K562 (cell line): ENCODE results near the gene ZSWIM7. TPM values are rescaled to one million over a fixed set of nuclear protein-coding genes. Genes with fewer than 3 reads are reported as not detected.
A peak's percentile ranks its signal among the peaks of the same experiment; 100 is the strongest.

Experiments
- CBFA2T3 ChIP-seq: fragments of 450-650 bp; IDR thresholded peaks from 2 replicates; pipeline ENCODE4 v1.6.1; 2017
- CLOCK ChIP-seq: fragments of 250-450 bp; sonication (Bioruptor Pico); IDR thresholded peaks from 2 replicates; pipeline ENCODE4 v1.4.0; 2020; ENCODE audit warnings: mild to moderate bottlenecking, moderate library complexity, borderline replicate concordance
- EGR1 ChIP-seq: fragments of 450-650 bp; conservative IDR thresholded peaks from 2 replicates; pipeline ENCODE4 v1.6.1; 2017; ENCODE audit warnings: mild to moderate bottlenecking
- HDAC6 ChIP-seq: IDR thresholded peaks from 2 replicates; pipeline ENCODE4 v1.6.1; 2012; ENCODE audit warnings: low read depth, mild to moderate bottlenecking, control low read depth, inconsistent platforms, low read length, moderate library complexity
- HMGN3 ChIP-seq: IDR thresholded peaks from 2 replicates; pipeline ENCODE4 v1.6.1; 2011; ENCODE audit warnings: borderline replicate concordance, low read depth, mild to moderate bottlenecking, mixed read lengths, low read length; ENCODE audit not compliant: insufficient read length; ENCODE audit errors: extremely low read depth
- KAT8 ChIP-seq: fragments of 450-650 bp; IDR thresholded peaks from 2 replicates; pipeline ENCODE4 v1.6.1; 2016; ENCODE audit warnings: low read depth, mild to moderate bottlenecking
- KLF1 ChIP-seq: fragments of 450-650 bp; IDR thresholded peaks from 2 replicates; pipeline ENCODE4 v1.6.1; 2016; ENCODE audit warnings: missing genetic modification characterization, missing compliant biosample characterization
- NELFE ChIP-seq: IDR thresholded peaks from 2 replicates; pipeline ENCODE4 v1.6.1; 2011; ENCODE audit warnings: mild to moderate bottlenecking; ENCODE audit not compliant: insufficient read depth, insufficient read length
- NR3C1 ChIP-seq: sonication (generic); formaldehyde crosslinking; IDR thresholded peaks from 2 replicates; pipeline ENCODE4 v1.8.1; 2022; ENCODE audit warnings: missing genetic modification reagents
- PHF8 ChIP-seq: fragments of 200-600 bp; sonication (generic); IDR thresholded peaks from 2 replicates; pipeline ENCODE4 v1.6.1; 2012; ENCODE audit warnings: mixed run types, mild to moderate bottlenecking, inconsistent platforms, low read length, moderate library complexity, borderline replicate concordance
- POLR2A ChIP-seq: fragments of 450-650 bp; conservative IDR thresholded peaks from 2 replicates; pipeline ENCODE4 v1.6.1; 2016
- RBFOX2 ChIP-seq: fragments of 200-400 bp; formaldehyde crosslinking; IDR thresholded peaks from 2 replicates; pipeline ENCODE4 v1.6.1; 2017; ENCODE audit warnings: low read depth, mild to moderate bottlenecking, low read length, moderate library complexity
- SRSF9 ChIP-seq: fragments of 200-400 bp; formaldehyde crosslinking; IDR thresholded peaks from 2 replicates; pipeline ENCODE4 v1.6.1; 2017; ENCODE audit warnings: low read depth, low read length, borderline replicate concordance
- WHSC1 ChIP-seq: IDR thresholded peaks from one replicate; pipeline ENCODE4 v1.6.1; 2012; ENCODE audit warnings: low read length, control low read depth, inconsistent platforms
- ZNF124 ChIP-seq: sonication (generic); formaldehyde crosslinking; IDR thresholded peaks from 2 replicates; pipeline ENCODE4 v1.8.1; 2022; ENCODE audit warnings: missing genetic modification reagents
- ZNF3 ChIP-seq: fragments of 250-450 bp; sonication (Bioruptor Pico); IDR thresholded peaks from 2 replicates; pipeline ENCODE4 v1.5.0; 2021; ENCODE audit warnings: mild to moderate bottlenecking, moderate library complexity
- ZNF740 ChIP-seq, 3 experiments: fragments of 200-800 bp in 1 of 3; sonication (Bioruptor generic) in 1 of 3; sonication (generic) in 1 of 3; formaldehyde crosslinking in 1 of 3; IDR thresholded peaks; 2 replicates each; pipeline versions ENCODE4 v1.6.1 to v1.8.0; 2016 to 2022; ENCODE audit warnings: mild to moderate bottlenecking in 2 of 3, missing compliant biosample characterization in 2 of 3, missing genetic modification characterization in 2 of 3, missing genetic modification reagents in 1 of 3
- polyA plus RNA-seq, 8 experiments: library from polyadenylated mRNA; depleted of rRNA in 4 of 8; stranded (reverse) in 5 of 8; unstranded in 3 of 8; fragments of >200 nt; fragmentation: Nextera tagmentation in 2 of 8; fragmentation: Illumina TruSeq in 1 of 8; extraction: Ambion mirVana in 2 of 8; extraction: Trizol in 1 of 8; gene quantifications; 2 replicates each; pipeline versions ENCODE4 v1.2.1 to v1.2.3, GENCODE V29; 2011 to 2014; ENCODE audit warnings: inconsistent platforms in 1 of 8, missing spikeins in 1 of 8
- total RNA-seq, 7 experiments: library from RNA; depleted of rRNA in 6 of 7; stranded (reverse); fragments of >200 nt in 6 of 7; fragmentation: Illumina TruSeq in 2 of 7; extraction: Trizol in 2 of 7; gene quantifications; 2 replicates each; pipeline versions ENCODE4 v1.2.1 to v1.2.3, GENCODE V29; 2011 to 2021; ENCODE audit warnings: low replicate concordance in 1 of 7
- TF ChIP-seq, protein P1 (sequence below): fragments of 250-450 bp; sonication (Bioruptor Pico); IDR thresholded peaks from 2 replicates; pipeline ENCODE4 v1.4.0; 2020; ENCODE audit warnings: mild to moderate bottlenecking
- TF ChIP-seq, protein P2 (sequence below), 2 experiments: IDR thresholded peaks; 2 replicates each; pipeline ENCODE4 v1.6.1; 2012; ENCODE audit warnings: improper control_type of control experiment in 2 of 2, low read depth in 2 of 2, low read length in 2 of 2, borderline replicate concordance in 1 of 2

Gene ZSWIM7
- total and polyA plus RNA-seq, 9 of the 15 experiments (the other 6 are each of a cell fraction or from before 2014, with no cell fraction given): 5.9 to 18.7 (median 9.5) TPM

- TF ChIP-seq, protein P1, sequence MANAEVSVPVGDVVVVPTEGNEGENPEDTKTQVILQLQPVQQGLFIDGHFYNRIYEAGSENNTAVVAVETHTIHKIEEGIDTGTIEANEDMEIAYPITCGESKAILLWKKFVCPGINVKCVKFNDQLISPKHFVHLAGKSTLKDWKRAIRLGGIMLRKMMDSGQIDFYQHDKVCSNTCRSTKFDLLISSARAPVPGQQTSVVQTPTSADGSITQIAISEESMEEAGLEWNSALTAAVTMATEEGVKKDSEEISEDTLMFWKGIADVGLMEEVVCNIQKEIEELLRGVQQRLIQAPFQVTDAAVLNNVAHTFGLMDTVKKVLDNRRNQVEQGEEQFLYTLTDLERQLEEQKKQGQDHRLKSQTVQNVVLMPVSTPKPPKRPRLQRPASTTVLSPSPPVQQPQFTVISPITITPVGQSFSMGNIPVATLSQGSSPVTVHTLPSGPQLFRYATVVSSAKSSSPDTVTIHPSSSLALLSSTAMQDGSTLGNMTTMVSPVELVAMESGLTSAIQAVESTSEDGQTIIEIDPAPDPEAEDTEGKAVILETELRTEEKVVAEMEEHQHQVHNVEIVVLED (CRISPR knock-in tag): peak; percentile 80
- TF ChIP-seq ZNF124 (CRISPR knock-in tag) (no peak), PHF8 (peak; percentile 53; the same call in 1 of the 2 replicates), CLOCK (CRISPR knock-in tag) (no peak), RBFOX2 (peak; percentile 82), NR3C1 (CRISPR knock-in tag) (no peak), NELFE (no peak), EGR1 (peak; percentile 34), KLF1 (peak; percentile 31; the same call in 1 of the 2 replicates), WHSC1 (no peak), KAT8 (no peak), POLR2A (peak; percentile 54; the same call in 1 of the 2 replicates), ZNF3 (CRISPR knock-in tag) (no peak), HMGN3 (no peak), ZNF740 (CRISPR knock-in tag; IDR thresholded peaks at IDR 0.05) (0 out of 2 replicates have a peak, but pooled peaks have one; percentile 55), ZNF740 (tag; IDR thresholded peaks at IDR 0.05) (no peak), SRSF9 (no peak), CBFA2T3 (no peak), HDAC6 (0 out of 2 replicates have a peak, but pooled peaks have one; percentile 23)
- TF ChIP-seq, protein P2, sequence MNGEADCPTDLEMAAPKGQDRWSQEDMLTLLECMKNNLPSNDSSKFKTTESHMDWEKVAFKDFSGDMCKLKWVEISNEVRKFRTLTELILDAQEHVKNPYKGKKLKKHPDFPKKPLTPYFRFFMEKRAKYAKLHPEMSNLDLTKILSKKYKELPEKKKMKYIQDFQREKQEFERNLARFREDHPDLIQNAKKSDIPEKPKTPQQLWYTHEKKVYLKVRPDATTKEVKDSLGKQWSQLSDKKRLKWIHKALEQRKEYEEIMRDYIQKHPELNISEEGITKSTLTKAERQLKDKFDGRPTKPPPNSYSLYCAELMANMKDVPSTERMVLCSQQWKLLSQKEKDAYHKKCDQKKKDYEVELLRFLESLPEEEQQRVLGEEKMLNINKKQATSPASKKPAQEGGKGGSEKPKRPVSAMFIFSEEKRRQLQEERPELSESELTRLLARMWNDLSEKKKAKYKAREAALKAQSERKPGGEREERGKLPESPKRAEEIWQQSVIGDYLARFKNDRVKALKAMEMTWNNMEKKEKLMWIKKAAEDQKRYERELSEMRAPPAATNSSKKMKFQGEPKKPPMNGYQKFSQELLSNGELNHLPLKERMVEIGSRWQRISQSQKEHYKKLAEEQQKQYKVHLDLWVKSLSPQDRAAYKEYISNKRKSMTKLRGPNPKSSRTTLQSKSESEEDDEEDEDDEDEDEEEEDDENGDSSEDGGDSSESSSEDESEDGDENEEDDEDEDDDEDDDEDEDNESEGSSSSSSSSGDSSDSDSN (IDR thresholded peaks at IDR 0.05; ENCODE audit: borderline replicate concordance in 1 of 2, low read depth in 2 of 2, low read length in 2 of 2): no peak
Measured at GRCh38 chr17:15944759-15945526, 54.6 kb downstream of the ZSWIM7 start, which contains the start of gene ADORA2B (continued).
